Measurements from ENCODE around the gene MTUS2.

GRCh38 chr13:29418026-29418425 is 597.9 kb downstream of the MTUS2 start:
- no peak for TF ChIP-seq POLR2A (IDR thresholded peaks at IDR 0.05)
- TF ChIP-seq, protein P1, sequence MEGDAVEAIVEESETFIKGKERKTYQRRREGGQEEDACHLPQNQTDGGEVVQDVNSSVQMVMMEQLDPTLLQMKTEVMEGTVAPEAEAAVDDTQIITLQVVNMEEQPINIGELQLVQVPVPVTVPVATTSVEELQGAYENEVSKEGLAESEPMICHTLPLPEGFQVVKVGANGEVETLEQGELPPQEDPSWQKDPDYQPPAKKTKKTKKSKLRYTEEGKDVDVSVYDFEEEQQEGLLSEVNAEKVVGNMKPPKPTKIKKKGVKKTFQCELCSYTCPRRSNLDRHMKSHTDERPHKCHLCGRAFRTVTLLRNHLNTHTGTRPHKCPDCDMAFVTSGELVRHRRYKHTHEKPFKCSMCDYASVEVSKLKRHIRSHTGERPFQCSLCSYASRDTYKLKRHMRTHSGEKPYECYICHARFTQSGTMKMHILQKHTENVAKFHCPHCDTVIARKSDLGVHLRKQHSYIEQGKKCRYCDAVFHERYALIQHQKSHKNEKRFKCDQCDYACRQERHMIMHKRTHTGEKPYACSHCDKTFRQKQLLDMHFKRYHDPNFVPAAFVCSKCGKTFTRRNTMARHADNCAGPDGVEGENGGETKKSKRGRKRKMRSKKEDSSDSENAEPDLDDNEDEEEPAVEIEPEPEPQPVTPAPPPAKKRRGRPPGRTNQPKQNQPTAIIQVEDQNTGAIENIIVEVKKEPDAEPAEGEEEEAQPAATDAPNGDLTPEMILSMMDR (IDR thresholded peaks at IDR 0.05), result no peak
